HUES48 (cell line): ENCODE results near the gene C16orf86.

Experiments
- H3K27ac ChIP-seq: one replicate; pipeline ENCODE4 v1.7.0; 2013; ENCODE audit warnings: low read depth, low read length, inconsistent platforms
- H3K27me3 ChIP-seq: 2 replicates; pipeline ENCODE4 v1.6.1; 2013; ENCODE audit warnings: mild to moderate bottlenecking, low read length; ENCODE audit not compliant: control insufficient read depth, insufficient read depth
- H3K36me3 ChIP-seq: 2 replicates; pipeline ENCODE4 v1.6.1; 2013; ENCODE audit warnings: low read length; ENCODE audit not compliant: control insufficient read depth, insufficient read depth
- H3K4me1 ChIP-seq: 2 replicates; pipeline ENCODE4 v1.6.1; 2013; ENCODE audit warnings: mild to moderate bottlenecking, low read length; ENCODE audit not compliant: control insufficient read depth, insufficient read depth
- H3K4me3 ChIP-seq: 2 replicates; pipeline ENCODE4 v1.5.1; 2013; ENCODE audit warnings: mild to moderate bottlenecking, low read depth, low read length
- H3K9ac ChIP-seq: 2 replicates; pipeline ENCODE4 v1.6.1; 2013; ENCODE audit warnings: mild to moderate bottlenecking, low read depth, low read length, moderate library complexity
- H3K9me3 ChIP-seq: 2 replicates; pipeline ENCODE4 v1.6.1; 2013; ENCODE audit warnings: low read length; ENCODE audit not compliant: control insufficient read depth, insufficient read depth

The C16orf86 gene

DNA sequence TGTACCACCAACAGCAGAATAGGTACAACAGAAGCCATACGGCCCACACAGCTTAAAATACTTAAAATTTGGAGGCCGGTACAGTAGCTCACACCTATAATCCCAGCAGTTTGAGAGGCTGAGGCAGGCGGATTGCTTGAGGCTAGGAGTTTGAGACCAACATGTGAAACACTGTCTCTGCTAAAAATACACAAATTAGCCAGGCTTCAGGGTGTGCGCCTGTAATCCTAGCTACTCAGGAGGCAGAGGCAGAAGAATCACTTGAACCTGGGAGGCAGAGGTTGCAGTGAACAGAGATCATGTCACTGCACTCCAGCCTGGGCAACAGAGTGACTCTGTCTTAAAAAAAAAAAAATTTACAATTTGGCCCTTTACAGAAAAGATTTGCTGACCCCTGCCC lies 35.5 kb downstream of the C16orf86 start:
- Histone ChIP-seq H3K27me3 (no peaks in the 10 kb centered on the region), H3K4me1 (no peaks in the 10 kb centered on the region), H3K4me3 (no peak overlapping the region), H3K9me3 (no peaks in the 10 kb centered on the region), H3K36me3 (no peaks in the 10 kb centered on the region), H3K27ac (no peak overlapping the region), H3K9ac (no peak overlapping the region)

DNA sequence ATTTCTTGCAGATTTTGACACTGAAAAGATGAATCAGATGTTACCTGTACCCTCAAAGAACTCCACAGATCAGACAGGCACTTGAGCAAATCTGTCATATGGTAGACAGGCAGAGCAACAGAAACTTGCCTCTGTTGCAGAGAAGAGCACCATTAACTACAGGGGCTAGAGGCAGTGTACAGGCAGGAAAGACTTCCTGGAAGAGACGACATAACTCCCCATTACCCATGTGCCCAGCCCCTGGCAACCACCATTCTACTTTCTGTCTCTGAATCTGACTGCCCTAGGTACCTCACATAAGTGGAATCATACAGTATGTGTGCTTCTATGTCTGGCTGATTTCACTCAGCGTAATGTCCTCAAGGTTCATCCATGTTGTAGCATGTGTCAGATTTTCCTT lies 37.0 kb downstream of the C16orf86 start:
- Histone ChIP-seq H3K36me3 (no peaks in the 10 kb centered on the region), H3K27ac (no peak overlapping the region), H3K27me3 (no peaks in the 10 kb centered on the region), H3K9ac (no peak overlapping the region), H3K4me3 (no peak overlapping the region), H3K9me3 (no peaks in the 10 kb centered on the region), H3K4me1 (no peaks in the 10 kb centered on the region)

DNA sequence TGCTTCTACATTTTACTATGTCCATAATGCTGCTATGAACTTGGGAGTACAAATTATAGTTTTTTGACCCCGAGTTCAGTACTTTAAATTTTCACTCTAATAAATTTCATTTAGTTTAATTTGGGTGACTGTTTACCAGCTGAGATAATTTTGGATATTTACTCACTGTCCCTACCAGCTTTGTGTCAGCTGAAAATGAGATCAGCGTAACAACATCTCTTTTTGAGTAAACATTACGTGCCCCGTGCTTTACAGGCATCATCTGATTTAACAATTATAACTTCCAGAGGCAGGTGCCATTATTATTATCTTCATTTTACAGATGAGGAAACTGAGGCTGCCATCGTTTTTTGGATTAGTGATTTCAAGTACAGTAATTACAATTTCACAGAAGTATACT lies 37.5 kb downstream of the C16orf86 start:
- no peaks in the 10 kb centered on the region for H3K27me3 ChIP-seq
- H3K4me3 ChIP-seq: no peak overlapping the region
- H3K36me3 ChIP-seq: no peaks in the 10 kb centered on the region
- no peak overlapping the region for H3K27ac ChIP-seq
- peaks cover 2% of the 10 kb centered on the region; the same call in 1 of the 2 replicates for H3K4me1 ChIP-seq
- H3K9me3 ChIP-seq: no peaks in the 10 kb centered on the region
- H3K9ac ChIP-seq: no peak overlapping the region

DNA sequence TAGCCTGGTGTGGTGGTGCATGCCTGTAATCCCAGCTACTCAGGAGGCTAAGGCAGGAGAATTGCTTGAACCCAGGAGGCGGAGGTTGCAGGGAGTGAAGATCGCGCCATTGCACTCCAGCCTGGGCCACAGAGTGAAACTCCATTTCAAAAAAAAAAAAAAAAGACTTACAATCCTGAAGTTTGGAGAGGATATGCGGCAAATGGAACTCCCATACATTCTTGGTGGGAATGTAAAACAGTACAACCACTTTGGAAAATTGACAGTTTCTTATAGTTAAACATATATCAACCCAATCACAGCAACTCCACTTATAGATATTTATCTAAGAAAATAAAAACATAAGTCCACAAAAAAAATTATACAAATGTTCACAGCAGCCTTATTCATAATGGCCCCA lies 40.6 kb downstream of the C16orf86 start:
- Histone ChIP-seq H3K27me3 (no peaks in the 10 kb centered on the region), H3K4me3 (no peak overlapping the region), H3K9ac (no peak overlapping the region), H3K36me3 (no peaks in the 10 kb centered on the region), H3K4me1 (peaks cover 9% of the 10 kb centered on the region; the same call in 1 of the 2 replicates), H3K27ac (no peak overlapping the region), H3K9me3 (no peaks in the 10 kb centered on the region)

DNA sequence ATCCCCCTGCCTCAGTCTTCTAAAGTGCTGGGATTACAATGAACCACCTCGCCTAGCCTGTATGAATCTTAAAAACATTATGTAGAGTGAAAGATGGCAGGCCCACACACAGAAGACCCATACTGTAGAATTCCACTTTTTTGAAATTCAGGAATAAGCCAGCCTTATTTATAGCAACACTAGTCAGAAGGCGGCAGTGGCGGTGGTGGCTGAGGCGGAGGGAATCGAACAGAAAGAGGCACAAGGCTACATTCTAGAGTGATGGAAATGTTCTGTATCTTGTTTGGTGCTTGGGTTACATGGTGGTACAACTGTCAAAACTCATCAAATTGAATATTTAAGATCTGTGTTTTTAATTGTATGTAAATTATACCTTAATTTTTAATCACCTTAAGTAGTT lies 41.2 kb downstream of the C16orf86 start:
- no peak overlapping the region for H3K27ac ChIP-seq
- H3K4me1 ChIP-seq: peaks cover 9% of the 10 kb centered on the region; the same call in 1 of the 2 replicates
- no peaks in the 10 kb centered on the region for H3K27me3 ChIP-seq
- no peaks in the 10 kb centered on the region for H3K36me3 ChIP-seq
- no peak overlapping the region for H3K4me3 ChIP-seq
- H3K9me3 ChIP-seq: no peaks in the 10 kb centered on the region
- H3K9ac ChIP-seq: no peak overlapping the region

- Histone ChIP-seq H3K9me3 (no peaks in the 10 kb centered on the region), H3K27me3 (no peaks in the 10 kb centered on the region), H3K36me3 (no peaks in the 10 kb centered on the region), H3K9ac (no peak overlapping the region), H3K4me3 (no peak overlapping the region), H3K27ac (no peak overlapping the region), H3K4me1 (peaks cover 9% of the 10 kb centered on the region; the same call in 1 of the 2 replicates)
Measured at GRCh38 chr16:67708368-67708771, 41.8 kb downstream of the C16orf86 start.

DNA sequence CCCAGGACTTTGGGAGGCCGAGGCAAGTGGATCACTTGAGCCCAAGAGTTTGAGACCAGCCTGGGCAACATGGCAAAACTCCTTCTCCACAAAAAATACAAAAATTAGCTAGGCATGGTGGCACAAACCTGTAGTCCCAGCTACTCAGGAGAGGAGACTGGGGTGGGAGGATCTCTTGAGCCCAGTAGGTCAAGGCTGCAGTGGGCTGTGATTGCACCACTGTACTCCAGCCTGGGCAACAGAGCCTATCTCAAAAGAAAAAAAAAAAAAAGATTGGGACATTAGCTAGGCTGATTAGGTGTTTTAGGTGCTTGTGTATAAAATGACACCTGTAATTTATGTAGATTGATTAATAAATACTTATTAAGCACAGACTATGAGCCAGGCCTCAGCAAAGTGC lies 42.4 kb downstream of the C16orf86 start:
- no peaks in the 10 kb centered on the region for H3K9me3 ChIP-seq
- no peaks in the 10 kb centered on the region for H3K27me3 ChIP-seq
- H3K4me3 ChIP-seq: no peak overlapping the region
- H3K4me1 ChIP-seq: peaks cover 11% of the 10 kb centered on the region; the same call in 1 of the 2 replicates
- no peak overlapping the region for H3K27ac ChIP-seq
- H3K9ac ChIP-seq: no peak overlapping the region
- no peaks in the 10 kb centered on the region for H3K36me3 ChIP-seq

DNA sequence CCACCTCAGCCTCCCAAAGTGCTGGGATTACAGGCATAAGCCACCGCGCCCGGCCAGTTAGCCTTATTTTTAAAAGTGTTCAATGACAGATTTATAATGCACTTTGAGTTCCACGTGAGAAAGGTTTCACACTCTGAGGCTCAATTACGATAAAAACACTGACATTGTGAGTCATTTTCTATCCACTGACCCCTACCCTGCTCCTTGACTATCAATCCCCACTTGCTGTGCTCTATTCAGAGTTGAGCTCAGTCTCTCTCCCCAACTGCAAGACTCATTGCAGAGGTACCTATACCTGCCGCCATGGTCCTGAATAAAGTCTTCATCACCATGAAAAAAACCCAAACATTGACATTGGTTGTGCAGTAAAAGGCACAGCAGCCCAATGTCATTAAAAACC lies 44.0 kb downstream of the C16orf86 start:
- Histone ChIP-seq H3K27ac (no peak overlapping the region), H3K27me3 (no peaks in the 10 kb centered on the region), H3K9ac (no peak overlapping the region), H3K4me3 (no peak overlapping the region), H3K9me3 (no peaks in the 10 kb centered on the region), H3K36me3 (no peaks in the 10 kb centered on the region), H3K4me1 (peaks cover 12% of the 10 kb centered on the region; the same call in 1 of the 2 replicates)

DNA sequence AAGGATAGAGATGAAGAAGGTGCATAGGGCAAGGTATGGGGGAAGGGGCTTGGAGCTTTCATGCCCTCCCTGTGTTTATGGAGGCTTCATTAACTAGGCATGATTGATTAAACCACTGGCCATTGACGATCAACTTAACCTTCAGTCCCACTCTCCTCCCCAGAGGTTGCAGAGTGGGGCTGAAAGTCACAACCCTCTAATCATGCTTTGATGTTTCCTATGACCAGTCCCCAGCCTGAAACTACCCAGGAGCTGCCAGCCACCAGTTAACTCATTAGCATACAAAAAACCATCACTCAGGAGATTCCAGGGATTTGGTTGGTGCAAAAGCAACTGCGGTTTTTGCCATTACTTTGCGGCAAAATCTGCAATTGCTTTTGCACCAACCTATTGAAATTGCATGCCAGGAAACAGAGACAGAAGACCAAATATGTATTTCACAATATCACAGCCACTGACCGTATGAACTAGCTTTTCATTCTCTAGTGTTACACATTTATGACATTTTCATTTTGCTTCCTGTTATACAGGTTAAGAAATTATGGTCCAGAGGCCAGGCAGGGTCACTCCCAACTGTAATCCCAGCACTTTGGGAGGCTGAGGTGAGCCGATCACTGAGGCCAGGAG lies 47.1 kb downstream of the C16orf86 start:
- H3K9me3 ChIP-seq: no peaks in the 10 kb centered on the region
- no peak overlapping the region for H3K27ac ChIP-seq
- no peaks in the 10 kb centered on the region for H3K27me3 ChIP-seq
- H3K4me1 ChIP-seq: peaks cover 12% of the 10 kb centered on the region; the same call in 1 of the 2 replicates
- no peak overlapping the region for H3K4me3 ChIP-seq
- H3K9ac ChIP-seq: no peak overlapping the region
- peaks cover 8% of the 10 kb centered on the region for H3K36me3 ChIP-seq

DNA sequence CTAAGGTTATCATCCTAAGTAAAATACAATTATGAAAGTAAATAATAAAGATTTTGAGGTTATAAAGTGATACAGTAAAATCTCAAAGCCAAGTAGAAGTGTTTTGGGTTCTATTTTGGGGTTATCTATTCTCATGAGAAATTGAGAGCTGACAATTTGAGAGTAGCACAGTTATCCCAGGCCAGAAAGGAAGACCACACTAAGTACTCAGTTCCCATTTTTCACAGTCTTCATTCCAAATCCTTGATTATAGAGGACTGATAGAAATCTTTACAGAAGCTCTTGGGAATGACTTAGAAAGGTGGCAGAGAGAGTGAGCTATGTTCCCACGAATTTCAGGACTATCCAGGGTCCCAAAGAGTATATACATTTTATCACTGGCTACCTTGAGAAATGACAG lies 47.9 kb downstream of the C16orf86 start:
- peaks cover 8% of the 10 kb centered on the region for H3K36me3 ChIP-seq
- no peak overlapping the region for H3K9ac ChIP-seq
- no peak overlapping the region for H3K4me3 ChIP-seq
- no peak overlapping the region for H3K27ac ChIP-seq
- no peaks in the 10 kb centered on the region for H3K9me3 ChIP-seq
- H3K4me1 ChIP-seq: peaks cover 5% of the 10 kb centered on the region; the same call in 1 of the 2 replicates
- no peaks in the 10 kb centered on the region for H3K27me3 ChIP-seq

DNA sequence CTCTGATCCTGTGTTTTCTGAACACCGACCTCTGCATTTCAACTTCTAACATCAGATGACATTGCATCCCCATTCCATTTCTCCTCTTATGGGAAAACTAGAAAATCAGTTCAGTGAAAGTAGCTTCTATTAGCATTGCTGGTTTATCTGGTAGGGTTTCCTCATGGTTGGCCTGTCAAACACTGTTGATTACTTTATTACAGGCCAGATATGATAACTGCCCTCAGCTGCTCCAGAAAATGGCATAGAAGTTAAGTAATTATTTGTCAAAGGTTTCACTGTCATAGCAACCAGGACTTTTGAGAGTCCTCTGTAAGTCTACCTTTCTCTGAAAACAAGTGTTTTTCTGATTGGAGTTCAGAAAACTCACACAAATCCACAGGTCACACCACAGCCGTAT lies 49.5 kb downstream of the C16orf86 start:
- Histone ChIP-seq H3K27ac (no peak overlapping the region), H3K27me3 (no peaks in the 10 kb centered on the region), H3K9me3 (no peaks in the 10 kb centered on the region), H3K9ac (no peak overlapping the region), H3K4me1 (0 out of 2 replicates have a peak, but pooled peaks cover 7% of the 10 kb centered on the region), H3K36me3 (peaks cover 8% of the 10 kb centered on the region), H3K4me3 (no peak overlapping the region)
